Liver (tissue), 3 donors: ENCODE results near the gene IL17RD.

Experiments used
- ATF3 ChIP-seq: IDR thresholded peaks from 2 replicates; pipeline ENCODE4 v1.6.1; 2016; ENCODE audit warnings: antibody characterized with exemption
- EGR1 ChIP-seq, 2 donors: IDR thresholded peaks; 2 replicates each; pipeline ENCODE4 v1.6.1; 2016 to 2018; ENCODE audit warnings: antibody characterized with exemption in 2 of 2, low read depth in 2 of 2
- GABPA ChIP-seq, 2 donors: IDR thresholded peaks in 1 of 2; conservative IDR thresholded peaks in 1 of 2; 2 replicates each; pipeline ENCODE4 v1.6.1; 2016; ENCODE audit warnings: antibody characterized with exemption in 2 of 2, mild to moderate bottlenecking in 1 of 2, moderate library complexity in 1 of 2
- HNF4A ChIP-seq, 2 donors: conservative IDR thresholded peaks; 2 replicates each; pipeline ENCODE4 v1.6.1; 2016; ENCODE audit warnings: antibody characterized with exemption in 2 of 2, mild to moderate bottlenecking in 2 of 2
- RAD21 ChIP-seq, 2 donors: IDR thresholded peaks; 2 replicates each; pipeline ENCODE4 v1.6.1; 2016; ENCODE audit warnings: antibody characterized with exemption in 2 of 2, mild to moderate bottlenecking in 2 of 2
- SP1 ChIP-seq: IDR thresholded peaks from 2 replicates; pipeline ENCODE4 v1.6.1; 2018; ENCODE audit warnings: antibody characterized with exemption, mild to moderate bottlenecking
- TAF1 ChIP-seq: conservative IDR thresholded peaks from 2 replicates; pipeline ENCODE4 v1.6.1; 2016; ENCODE audit warnings: antibody characterized with exemption, mild to moderate bottlenecking
- YY1 ChIP-seq: IDR thresholded peaks from 2 replicates; pipeline ENCODE4 v1.6.1; 2016; ENCODE audit warnings: antibody characterized with exemption, mild to moderate bottlenecking
- ZBTB33 ChIP-seq: IDR thresholded peaks from 2 replicates; pipeline ENCODE4 v1.6.1; 2016; ENCODE audit warnings: antibody characterized with exemption
- TF ChIP-seq, protein P1 (sequence below): fragments of 150-350 bp; IDR thresholded peaks from 2 replicates; pipeline ENCODE4 v1.5.1; 2017; ENCODE audit warnings: improper control_type of control experiment, low read depth, low read length; ENCODE audit not compliant: missing input control
- TF ChIP-seq, protein P2 (sequence below): IDR thresholded peaks from 2 replicates; pipeline ENCODE4 v1.6.1; 2016; ENCODE audit warnings: antibody characterized with exemption
- TF ChIP-seq, protein P3 (sequence below): IDR thresholded peaks from 2 replicates; pipeline ENCODE4 v1.6.1; 2016; ENCODE audit warnings: antibody characterized with exemption, mild to moderate bottlenecking
- donor health status: healthy.
- donor health status: healthy.

GRCh38 chr3:57060089-57060821 is 104.9 kb downstream of the IL17RD start, which contains the start of gene SPATA12:
- TF ChIP-seq, protein P1, sequence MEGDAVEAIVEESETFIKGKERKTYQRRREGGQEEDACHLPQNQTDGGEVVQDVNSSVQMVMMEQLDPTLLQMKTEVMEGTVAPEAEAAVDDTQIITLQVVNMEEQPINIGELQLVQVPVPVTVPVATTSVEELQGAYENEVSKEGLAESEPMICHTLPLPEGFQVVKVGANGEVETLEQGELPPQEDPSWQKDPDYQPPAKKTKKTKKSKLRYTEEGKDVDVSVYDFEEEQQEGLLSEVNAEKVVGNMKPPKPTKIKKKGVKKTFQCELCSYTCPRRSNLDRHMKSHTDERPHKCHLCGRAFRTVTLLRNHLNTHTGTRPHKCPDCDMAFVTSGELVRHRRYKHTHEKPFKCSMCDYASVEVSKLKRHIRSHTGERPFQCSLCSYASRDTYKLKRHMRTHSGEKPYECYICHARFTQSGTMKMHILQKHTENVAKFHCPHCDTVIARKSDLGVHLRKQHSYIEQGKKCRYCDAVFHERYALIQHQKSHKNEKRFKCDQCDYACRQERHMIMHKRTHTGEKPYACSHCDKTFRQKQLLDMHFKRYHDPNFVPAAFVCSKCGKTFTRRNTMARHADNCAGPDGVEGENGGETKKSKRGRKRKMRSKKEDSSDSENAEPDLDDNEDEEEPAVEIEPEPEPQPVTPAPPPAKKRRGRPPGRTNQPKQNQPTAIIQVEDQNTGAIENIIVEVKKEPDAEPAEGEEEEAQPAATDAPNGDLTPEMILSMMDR, result no peak
- TF ChIP-seq ATF3 (no peak), YY1 (no peak), TAF1 (no peak), EGR1 (IDR thresholded peaks at IDR 0.05; ENCODE audit: low read depth in 2 of 2) (no peak), GABPA (IDR thresholded peaks at IDR 0.05 in 1 of 2, conservative IDR thresholded peaks at IDR 0.05 in 1 of 2) (no peak), SP1 (no peak), RAD21 (IDR thresholded peaks at IDR 0.05) (no peak), ZBTB33 (no peak), HNF4A (conservative IDR thresholded peaks at IDR 0.05) (no peak)
- TF ChIP-seq, protein P2, sequence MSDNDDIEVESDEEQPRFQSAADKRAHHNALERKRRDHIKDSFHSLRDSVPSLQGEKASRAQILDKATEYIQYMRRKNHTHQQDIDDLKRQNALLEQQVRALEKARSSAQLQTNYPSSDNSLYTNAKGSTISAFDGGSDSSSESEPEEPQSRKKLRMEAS, result no peak
- TF ChIP-seq, protein P3, sequence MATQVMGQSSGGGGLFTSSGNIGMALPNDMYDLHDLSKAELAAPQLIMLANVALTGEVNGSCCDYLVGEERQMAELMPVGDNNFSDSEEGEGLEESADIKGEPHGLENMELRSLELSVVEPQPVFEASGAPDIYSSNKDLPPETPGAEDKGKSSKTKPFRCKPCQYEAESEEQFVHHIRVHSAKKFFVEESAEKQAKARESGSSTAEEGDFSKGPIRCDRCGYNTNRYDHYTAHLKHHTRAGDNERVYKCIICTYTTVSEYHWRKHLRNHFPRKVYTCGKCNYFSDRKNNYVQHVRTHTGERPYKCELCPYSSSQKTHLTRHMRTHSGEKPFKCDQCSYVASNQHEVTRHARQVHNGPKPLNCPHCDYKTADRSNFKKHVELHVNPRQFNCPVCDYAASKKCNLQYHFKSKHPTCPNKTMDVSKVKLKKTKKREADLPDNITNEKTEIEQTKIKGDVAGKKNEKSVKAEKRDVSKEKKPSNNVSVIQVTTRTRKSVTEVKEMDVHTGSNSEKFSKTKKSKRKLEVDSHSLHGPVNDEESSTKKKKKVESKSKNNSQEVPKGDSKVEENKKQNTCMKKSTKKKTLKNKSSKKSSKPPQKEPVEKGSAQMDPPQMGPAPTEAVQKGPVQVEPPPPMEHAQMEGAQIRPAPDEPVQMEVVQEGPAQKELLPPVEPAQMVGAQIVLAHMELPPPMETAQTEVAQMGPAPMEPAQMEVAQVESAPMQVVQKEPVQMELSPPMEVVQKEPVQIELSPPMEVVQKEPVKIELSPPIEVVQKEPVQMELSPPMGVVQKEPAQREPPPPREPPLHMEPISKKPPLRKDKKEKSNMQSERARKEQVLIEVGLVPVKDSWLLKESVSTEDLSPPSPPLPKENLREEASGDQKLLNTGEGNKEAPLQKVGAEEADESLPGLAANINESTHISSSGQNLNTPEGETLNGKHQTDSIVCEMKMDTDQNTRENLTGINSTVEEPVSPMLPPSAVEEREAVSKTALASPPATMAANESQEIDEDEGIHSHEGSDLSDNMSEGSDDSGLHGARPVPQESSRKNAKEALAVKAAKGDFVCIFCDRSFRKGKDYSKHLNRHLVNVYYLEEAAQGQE, result no peak
